ENCODE measurements around the gene USP12. TPM values are rescaled to one million over a fixed set of nuclear protein-coding genes. Genes with fewer than 3 reads are reported as not detected.

The USP12 gene
- total RNA-seq, 2 experiments from 2014 or later = 9.9 to 27.6 TPM

DNA sequence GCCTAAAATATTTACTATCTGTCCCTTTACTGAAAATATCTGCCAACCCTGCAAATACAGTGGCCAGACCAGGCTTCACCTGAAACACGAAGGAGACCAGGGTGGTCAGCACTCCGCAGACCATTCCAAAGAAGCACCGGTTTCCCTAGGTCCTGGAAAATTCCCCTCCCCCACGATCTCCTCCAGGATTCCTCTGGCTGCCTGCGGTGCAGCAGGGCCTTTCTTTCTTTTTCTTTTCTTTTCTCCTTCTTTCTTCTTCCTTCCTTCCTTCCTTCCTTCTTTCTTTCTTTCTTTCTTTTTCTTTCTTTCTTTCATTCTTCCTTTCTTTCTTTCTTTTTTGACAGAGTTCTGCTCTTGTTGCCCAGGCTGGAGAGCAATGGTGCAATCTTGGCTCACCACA is 152.7 kb downstream of the USP12 start:
- no peaks in the 10 kb centered on the region for H3K9me3 ChIP-seq (ENCODE audit: low read length)
- no peaks in the 10 kb centered on the region for H4K20me1 ChIP-seq (ENCODE audit: insufficient read depth, low read length)
- no peak overlapping the region for H2AFZ ChIP-seq (ENCODE audit: low read length)
- POLR2A ChIA-PET = no interaction called here
- no peak overlapping the region for H3K4me2 ChIP-seq (ENCODE audit: low read length)
- BruUV-seq (replicated peaks) = no TSS peak
- CTCF ChIA-PET (ENCODE audit: unreplicated experiment) = no interaction called here
- H3K4me1 ChIP-seq (ENCODE audit: insufficient read depth, low read length, poor library complexity, severe bottlenecking) = no peaks in the 10 kb centered on the region
- no peaks in the 10 kb centered on the region for H3K36me3 ChIP-seq (ENCODE audit: insufficient read depth, low read length)
- H3K27ac ChIP-seq (ENCODE audit: low read depth, low read length, poor library complexity, severe bottlenecking) = no peak overlapping the region
- H3K4me3 ChIP-seq (ENCODE audit: low read depth, low read length, poor library complexity, severe bottlenecking) = no peak overlapping the region
- intact Hi-C loops (cut with micrococcal nuclease; ENCODE audit: unreplicated experiment) = no loop called here
- H3K79me2 ChIP-seq (ENCODE audit: insufficient read depth, low read depth, low read length) = no peaks in the 10 kb centered on the region
- H3K9me2 ChIP-seq (ENCODE audit: insufficient read depth, low read length) = no peaks in the 10 kb centered on the region
- DNase-seq (ENCODE audit: low spot score) = no peak
- TF ChIP-seq, protein P1, sequence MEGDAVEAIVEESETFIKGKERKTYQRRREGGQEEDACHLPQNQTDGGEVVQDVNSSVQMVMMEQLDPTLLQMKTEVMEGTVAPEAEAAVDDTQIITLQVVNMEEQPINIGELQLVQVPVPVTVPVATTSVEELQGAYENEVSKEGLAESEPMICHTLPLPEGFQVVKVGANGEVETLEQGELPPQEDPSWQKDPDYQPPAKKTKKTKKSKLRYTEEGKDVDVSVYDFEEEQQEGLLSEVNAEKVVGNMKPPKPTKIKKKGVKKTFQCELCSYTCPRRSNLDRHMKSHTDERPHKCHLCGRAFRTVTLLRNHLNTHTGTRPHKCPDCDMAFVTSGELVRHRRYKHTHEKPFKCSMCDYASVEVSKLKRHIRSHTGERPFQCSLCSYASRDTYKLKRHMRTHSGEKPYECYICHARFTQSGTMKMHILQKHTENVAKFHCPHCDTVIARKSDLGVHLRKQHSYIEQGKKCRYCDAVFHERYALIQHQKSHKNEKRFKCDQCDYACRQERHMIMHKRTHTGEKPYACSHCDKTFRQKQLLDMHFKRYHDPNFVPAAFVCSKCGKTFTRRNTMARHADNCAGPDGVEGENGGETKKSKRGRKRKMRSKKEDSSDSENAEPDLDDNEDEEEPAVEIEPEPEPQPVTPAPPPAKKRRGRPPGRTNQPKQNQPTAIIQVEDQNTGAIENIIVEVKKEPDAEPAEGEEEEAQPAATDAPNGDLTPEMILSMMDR (conservative IDR thresholded peaks at IDR 0.05; ENCODE audit: low read length) = no peak
- no peak for TF ChIP-seq EZH2phosphoT487 (IDR thresholded peaks at IDR 0.05; ENCODE audit: borderline replicate concordance, low read depth, low read length)

DNA sequence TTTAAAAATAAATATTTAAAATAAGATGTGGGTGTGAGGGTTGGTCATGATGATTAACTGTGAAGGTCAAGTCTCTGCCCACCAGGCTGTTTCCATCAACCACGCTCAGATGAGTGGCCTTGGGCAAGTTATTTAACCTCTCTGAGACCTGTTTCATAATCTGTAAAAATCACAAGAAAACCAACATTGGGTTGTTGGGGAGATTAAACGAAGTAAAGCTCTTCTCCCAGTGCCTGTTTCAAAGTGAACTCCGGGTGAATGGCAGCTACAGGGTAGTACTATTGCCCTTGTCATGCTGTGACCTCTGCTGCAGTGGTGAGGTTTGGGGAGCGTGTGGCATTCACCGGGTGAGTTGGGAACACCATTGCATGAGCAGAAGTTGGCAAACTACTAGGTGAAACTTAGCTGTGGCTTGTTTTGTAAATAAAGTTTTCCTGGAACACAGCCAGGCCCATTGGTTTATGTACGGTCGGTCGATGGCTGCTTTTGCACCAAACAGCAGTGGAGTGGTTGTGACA is 153.2 kb downstream of the USP12 start:
- CTCF ChIA-PET (ENCODE audit: unreplicated experiment) = no interaction called here
- no peak overlapping the region for H2AFZ ChIP-seq (ENCODE audit: low read length)

DNA sequence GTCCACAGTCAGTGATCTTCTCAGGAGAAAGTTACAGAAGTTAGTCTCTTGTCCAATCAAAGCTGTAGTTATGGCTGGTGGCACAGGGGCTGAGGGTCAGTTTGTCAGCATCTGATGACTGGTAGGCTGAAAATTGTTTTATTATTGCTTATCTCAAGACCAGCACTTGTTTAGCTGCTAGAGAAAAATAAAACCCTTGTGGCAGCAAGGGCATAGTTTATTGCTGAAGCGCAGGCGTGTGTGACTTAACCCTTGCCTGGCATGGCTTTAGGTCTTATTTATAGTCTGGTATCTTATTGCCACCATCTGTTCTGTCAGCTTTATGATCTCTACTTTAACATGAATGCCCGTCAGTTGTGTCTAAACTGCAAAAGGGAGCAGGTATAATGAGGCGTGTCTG is 154.7 kb downstream of the USP12 start:
- no peak for DNase-seq (ENCODE audit: low spot score)
- Histone ChIP-seq H3K4me3 (ENCODE audit: low read depth, low read length, poor library complexity, severe bottlenecking) (no peak overlapping the region), H3K9me3 (ENCODE audit: low read length) (no peaks in the 10 kb centered on the region), H3K27ac (ENCODE audit: low read depth, low read length, poor library complexity, severe bottlenecking) (no peak overlapping the region), H2AFZ (ENCODE audit: low read length) (no peak overlapping the region), H4K20me1 (ENCODE audit: insufficient read depth, low read length) (no peaks in the 10 kb centered on the region), H3K4me1 (ENCODE audit: insufficient read depth, low read length, poor library complexity, severe bottlenecking) (no peaks in the 10 kb centered on the region), H3K4me2 (ENCODE audit: low read length) (no peak overlapping the region), H3K9me2 (ENCODE audit: insufficient read depth, low read length) (no peaks in the 10 kb centered on the region), H3K36me3 (ENCODE audit: insufficient read depth, low read length) (no peaks in the 10 kb centered on the region), H3K79me2 (ENCODE audit: insufficient read depth, low read depth, low read length) (no peaks in the 10 kb centered on the region)
- CTCF ChIA-PET (ENCODE audit: unreplicated experiment) = no interaction called here
- no TSS peak for BruUV-seq (replicated peaks)
- intact Hi-C loops (cut with micrococcal nuclease; ENCODE audit: unreplicated experiment) = no loop called here
- no peak for TF ChIP-seq EZH2phosphoT487 (IDR thresholded peaks at IDR 0.05; ENCODE audit: borderline replicate concordance, low read depth, low read length)
- TF ChIP-seq, protein P1 (conservative IDR thresholded peaks at IDR 0.05; ENCODE audit: low read length) = no peak
- POLR2A ChIA-PET = interaction anchor here (0.6 kb wide), 1 partner anchor 212 kb away, joined by 3 read pairs; no protein-coding TSS in a partner anchor

More for the DNA sequence above, 153.2 kb downstream of the USP12 start:
- BruUV-seq (replicated peaks) = no TSS peak
- Histone ChIP-seq H3K4me1 (ENCODE audit: insufficient read depth, low read length, poor library complexity, severe bottlenecking) (no peaks in the 10 kb centered on the region), H3K27ac (ENCODE audit: low read depth, low read length, poor library complexity, severe bottlenecking) (no peak overlapping the region), H4K20me1 (ENCODE audit: insufficient read depth, low read length) (no peaks in the 10 kb centered on the region), H3K9me3 (ENCODE audit: low read length) (no peaks in the 10 kb centered on the region), H3K36me3 (ENCODE audit: insufficient read depth, low read length) (no peaks in the 10 kb centered on the region), H3K4me3 (ENCODE audit: low read depth, low read length, poor library complexity, severe bottlenecking) (no peak overlapping the region), H3K79me2 (ENCODE audit: insufficient read depth, low read depth, low read length) (no peaks in the 10 kb centered on the region), H3K9me2 (ENCODE audit: insufficient read depth, low read length) (no peaks in the 10 kb centered on the region), H3K4me2 (ENCODE audit: low read length) (no peak overlapping the region)
- POLR2A ChIA-PET = no interaction called here
- DNase-seq (ENCODE audit: low spot score) = no peak
- no peak for TF ChIP-seq EZH2phosphoT487 (IDR thresholded peaks at IDR 0.05; ENCODE audit: borderline replicate concordance, low read depth, low read length)
- TF ChIP-seq, protein P1 (conservative IDR thresholded peaks at IDR 0.05; ENCODE audit: low read length) = no peak
- intact Hi-C loops (cut with micrococcal nuclease; ENCODE audit: unreplicated experiment) = no loop called here

Other genes starting within 250 kb of the USP12 start
- 1,266 and 1,706 TPM in 2 replicates for gene RPL21, start 79.7 kb upstream of the USP12 start, total RNA-seq (2014; rRNA removed; shearing (Covaris generic))
- 1,530 and 1,738 TPM in 2 replicates for gene RPL21, start 79.7 kb upstream of the USP12 start, total RNA-seq (2022)
- 1.3 and 5.1 TPM in 2 replicates for gene RASL11A, start 99.0 kb upstream of the USP12 start, total RNA-seq (2014; rRNA removed; shearing (Covaris generic))
- gene RASL11A, start 99.0 kb upstream of the USP12 start, total RNA-seq (2022) = 1.4 and 2.4 TPM in 2 replicates